Lung (tissue), 12 donors: Measurements from ENCODE around the gene MAP3K12. TPM values are rescaled to one million over a fixed set of nuclear protein-coding genes. Genes with fewer than 3 reads are reported as not detected.
"Not testable (repeated sequence)": the region's sequence is repeated elsewhere in the genome, so short reads cannot be mapped to it uniquely, and the experiment has no call there.

Experiments
- ATAC-seq: fragments of 200-7000 bp; cut with Tn5 transposase; one replicate; pipeline ENCODE4 v1.9.1; 2020; ENCODE audit warnings: moderate number of reproducible peaks; ENCODE audit not compliant: insufficient read depth, low FRiP score
- DNase-seq, 3 donors: peaks; one replicate each; pipeline ENCODE4 v3.0.0-alpha.2; 2013 to 2017
- H3K27ac ChIP-seq, 2 donors: one replicate each; pipeline ENCODE4 v1.5.1; 2013; ENCODE audit warnings: mild to moderate bottlenecking in 2 of 2, moderate library complexity in 2 of 2, control low read depth in 1 of 2, inconsistent platforms in 1 of 2, low read depth in 1 of 2, low read length in 1 of 2
- H3K27me3 ChIP-seq, 3 donors: one replicate each; pipeline ENCODE4 v1.5.1; 2013; ENCODE audit warnings: low read length in 2 of 3; ENCODE audit not compliant: control insufficient read depth in 3 of 3, insufficient read depth in 3 of 3
- H3K36me3 ChIP-seq, 4 donors: one replicate each; pipeline ENCODE4 v1.5.1; 2013; ENCODE audit warnings: low read length in 4 of 4, mild to moderate bottlenecking in 1 of 4, moderate library complexity in 1 of 4; ENCODE audit not compliant: control insufficient read depth in 4 of 4, insufficient read depth in 4 of 4
- H3K4me1 ChIP-seq, 5 donors: one replicate each; pipeline ENCODE4 v1.5.1; 2013; ENCODE audit warnings: low read length in 5 of 5, mild to moderate bottlenecking in 2 of 5, moderate library complexity in 1 of 5; ENCODE audit not compliant: control insufficient read depth in 5 of 5, insufficient read depth in 5 of 5
- H3K4me3 ChIP-seq: one replicate; pipeline ENCODE4 v1.5.1; 2013; ENCODE audit warnings: mild to moderate bottlenecking, control low read depth, moderate library complexity
- H3K9ac ChIP-seq, 2 donors: one replicate each; pipeline ENCODE4 v1.5.1; 2013; ENCODE audit warnings: low read length in 2 of 2, control low read depth in 1 of 2; ENCODE audit not compliant: insufficient read depth in 1 of 2
- H3K9me3 ChIP-seq, 4 donors: one replicate each; pipeline ENCODE4 v1.5.1; 2013; ENCODE audit warnings: low read length in 3 of 4, mild to moderate bottlenecking in 1 of 4, moderate library complexity in 1 of 4; ENCODE audit not compliant: control insufficient read depth in 4 of 4, insufficient read depth in 3 of 4
- WGBS, 2 donors: extraction: QIAGEN DNeasy Blood & Tissue Kit; methylation state at CpG; one replicate each; pipeline ENCODE4 v1.1.7; 2013; 5-methylcytosine and 5-hydroxymethylcytosine counted together
- polyA plus RNA-seq, 2 donors: library from polyadenylated mRNA; stranded (reverse); fragments of 200-250 nt; gene quantifications; one replicate each; pipeline ENCODE4 v1.2.1, GENCODE V29; 2013
- total RNA-seq, 2 donors: library from RNA; depleted of rRNA in 1 of 2; stranded (reverse); fragments of >200 nt in 1 of 2; gene quantifications; one replicate each; pipeline ENCODE4 v1.2.1, GENCODE V29; 2014 to 2021
- TF ChIP-seq, protein P1 (sequence below): IDR thresholded peaks from 2 replicates; pipeline ENCODE4 v1.5.1; 2012; ENCODE audit warnings: mild to moderate bottlenecking; ENCODE audit errors: control extremely low read depth, extremely low read depth
- donor health status: control.
- donor health status: control.
- donor health status: Bipolar disorder and iron deficiency.
- donor health status: healthy.
- donor health status: DM: yes; HTN: yes; CAD: no.

The MAP3K12 gene
- total and polyA plus RNA-seq, 4 donors: 13.4 to 25.4 (median 20.1) TPM

DNA sequence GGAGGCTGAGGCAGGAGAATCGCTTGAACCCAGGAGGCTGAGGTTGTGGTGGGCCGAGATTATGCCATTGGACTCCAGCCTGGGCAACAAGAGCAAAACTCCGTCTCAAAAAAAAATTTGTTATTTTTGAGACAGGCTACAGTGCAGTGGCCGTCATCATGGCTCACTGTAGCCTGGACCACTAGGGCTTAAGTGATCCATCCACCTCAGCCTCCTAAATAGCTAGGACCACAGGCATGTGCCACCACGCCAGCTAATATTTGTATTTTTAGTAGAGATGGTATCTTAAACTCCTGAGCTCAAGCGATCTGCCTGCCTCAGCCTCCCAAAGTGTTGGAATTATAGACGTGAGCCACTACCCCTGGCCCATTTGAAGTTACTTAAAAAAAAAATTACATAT is 48.3 kb downstream of the MAP3K12 start:
- H3K9me3 ChIP-seq: no peaks in the 10 kb centered on the region
- TF ChIP-seq, protein P1, sequence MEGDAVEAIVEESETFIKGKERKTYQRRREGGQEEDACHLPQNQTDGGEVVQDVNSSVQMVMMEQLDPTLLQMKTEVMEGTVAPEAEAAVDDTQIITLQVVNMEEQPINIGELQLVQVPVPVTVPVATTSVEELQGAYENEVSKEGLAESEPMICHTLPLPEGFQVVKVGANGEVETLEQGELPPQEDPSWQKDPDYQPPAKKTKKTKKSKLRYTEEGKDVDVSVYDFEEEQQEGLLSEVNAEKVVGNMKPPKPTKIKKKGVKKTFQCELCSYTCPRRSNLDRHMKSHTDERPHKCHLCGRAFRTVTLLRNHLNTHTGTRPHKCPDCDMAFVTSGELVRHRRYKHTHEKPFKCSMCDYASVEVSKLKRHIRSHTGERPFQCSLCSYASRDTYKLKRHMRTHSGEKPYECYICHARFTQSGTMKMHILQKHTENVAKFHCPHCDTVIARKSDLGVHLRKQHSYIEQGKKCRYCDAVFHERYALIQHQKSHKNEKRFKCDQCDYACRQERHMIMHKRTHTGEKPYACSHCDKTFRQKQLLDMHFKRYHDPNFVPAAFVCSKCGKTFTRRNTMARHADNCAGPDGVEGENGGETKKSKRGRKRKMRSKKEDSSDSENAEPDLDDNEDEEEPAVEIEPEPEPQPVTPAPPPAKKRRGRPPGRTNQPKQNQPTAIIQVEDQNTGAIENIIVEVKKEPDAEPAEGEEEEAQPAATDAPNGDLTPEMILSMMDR: no peak
- no peak for DNase-seq
- H3K27ac ChIP-seq: no peak overlapping the region
- no peak overlapping the region for H3K9ac ChIP-seq
- WGBS, 2 donors: 93 to 96% methylated on average over 7 of the region's 7 CpGs
- no peak for ATAC-seq
- H3K36me3 ChIP-seq: peaks cover 13 to 22% (median 17%) of the 10 kb centered on the region in 4 donors
- peaks cover 0 to 17% (median 12%) of the 10 kb centered on the region in 5 donors for H3K4me1 ChIP-seq
- H3K27me3 ChIP-seq: no peaks in the 10 kb centered on the region
- no peak overlapping the region for H3K4me3 ChIP-seq

DNA sequence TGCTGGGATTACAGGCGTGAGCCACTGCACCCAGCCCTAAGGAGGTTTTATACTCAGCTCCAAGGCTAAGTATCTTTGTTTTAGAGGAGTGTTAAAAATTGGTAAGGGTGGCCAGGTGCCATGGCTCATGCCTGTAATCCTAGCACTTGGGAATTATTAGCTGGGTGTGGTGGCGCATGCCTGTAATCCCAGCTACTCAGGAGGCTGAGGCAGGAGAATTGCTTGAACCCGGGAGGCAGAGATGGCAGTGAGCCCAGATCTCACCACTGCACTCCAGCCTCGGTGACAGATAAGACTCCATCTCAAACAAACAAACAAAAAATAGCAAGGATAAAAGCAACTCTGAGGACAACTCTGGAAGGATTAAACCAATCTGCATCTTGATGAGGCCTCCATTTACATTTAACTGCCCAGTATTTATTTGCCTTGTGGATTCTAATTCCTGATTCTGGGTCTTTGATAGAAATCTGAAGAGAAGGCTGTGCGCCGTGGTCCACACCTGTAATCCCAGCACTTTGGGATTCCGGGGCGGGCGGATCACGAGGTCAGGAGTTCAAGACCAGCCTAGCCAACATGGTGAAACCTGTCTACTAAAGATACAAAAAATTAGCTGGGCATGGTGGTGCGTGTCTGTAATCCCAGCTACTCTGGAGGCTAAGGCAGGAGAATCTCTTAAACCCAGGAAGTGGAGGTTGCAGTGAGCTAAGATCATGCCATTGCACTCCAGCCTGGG is 54.5 kb downstream of the MAP3K12 start:
- not testable (repeated sequence) for H3K9me3 ChIP-seq, DNase-seq, H3K27me3 ChIP-seq, H3K9ac ChIP-seq, H3K4me3 ChIP-seq, ATAC-seq
- 86 to 94% methylated on average over 11 of the region's 11 CpGs for WGBS, 2 donors
- peaks cover 3 to 16% (median 6%) of the 10 kb centered on the region in 4 donors for H3K36me3 ChIP-seq
- H3K4me1 ChIP-seq: peaks cover 4 to 12% (median 4%) of the 10 kb centered on the region in 5 donors
- peak overlapping the region in 1 of 2 donors; percentile 22 for H3K27ac ChIP-seq

DNA sequence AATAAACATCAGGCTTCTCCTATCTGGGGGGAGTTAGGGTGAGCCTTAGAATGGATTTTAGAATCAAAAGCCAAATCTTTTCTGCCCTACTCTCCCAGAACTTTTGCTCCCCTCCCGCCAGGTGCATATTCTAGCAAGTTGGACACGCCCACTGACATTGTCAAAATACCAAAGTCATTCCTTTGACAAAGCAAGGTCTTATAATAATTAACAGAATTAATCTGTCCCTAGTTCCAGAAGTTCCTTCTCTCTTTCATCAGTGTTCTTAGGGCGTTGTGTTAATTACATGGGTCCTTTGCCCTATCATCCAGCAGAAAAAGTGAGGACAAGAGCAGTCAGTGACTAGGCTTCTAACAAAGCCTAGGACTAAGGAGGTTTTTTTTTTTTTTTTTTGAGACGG is 55.3 kb downstream of the MAP3K12 start:
- ATAC-seq (no peak), DNase-seq (no peak)
- H3K36me3 ChIP-seq: peaks cover 3 to 16% (median 6%) of the 10 kb centered on the region in 4 donors
- no peak overlapping the region for H3K9ac ChIP-seq
- peaks cover 4 to 12% (median 4%) of the 10 kb centered on the region in 5 donors for H3K4me1 ChIP-seq
- no peak overlapping the region for H3K27ac ChIP-seq
- no peaks in the 10 kb centered on the region for H3K9me3 ChIP-seq
- 89 to 92% methylated on average over 4 of the region's 4 CpGs for WGBS, 2 donors
- no peak overlapping the region for H3K4me3 ChIP-seq
- H3K27me3 ChIP-seq: no peaks in the 10 kb centered on the region
- TF ChIP-seq, protein P1: no peak

DNA sequence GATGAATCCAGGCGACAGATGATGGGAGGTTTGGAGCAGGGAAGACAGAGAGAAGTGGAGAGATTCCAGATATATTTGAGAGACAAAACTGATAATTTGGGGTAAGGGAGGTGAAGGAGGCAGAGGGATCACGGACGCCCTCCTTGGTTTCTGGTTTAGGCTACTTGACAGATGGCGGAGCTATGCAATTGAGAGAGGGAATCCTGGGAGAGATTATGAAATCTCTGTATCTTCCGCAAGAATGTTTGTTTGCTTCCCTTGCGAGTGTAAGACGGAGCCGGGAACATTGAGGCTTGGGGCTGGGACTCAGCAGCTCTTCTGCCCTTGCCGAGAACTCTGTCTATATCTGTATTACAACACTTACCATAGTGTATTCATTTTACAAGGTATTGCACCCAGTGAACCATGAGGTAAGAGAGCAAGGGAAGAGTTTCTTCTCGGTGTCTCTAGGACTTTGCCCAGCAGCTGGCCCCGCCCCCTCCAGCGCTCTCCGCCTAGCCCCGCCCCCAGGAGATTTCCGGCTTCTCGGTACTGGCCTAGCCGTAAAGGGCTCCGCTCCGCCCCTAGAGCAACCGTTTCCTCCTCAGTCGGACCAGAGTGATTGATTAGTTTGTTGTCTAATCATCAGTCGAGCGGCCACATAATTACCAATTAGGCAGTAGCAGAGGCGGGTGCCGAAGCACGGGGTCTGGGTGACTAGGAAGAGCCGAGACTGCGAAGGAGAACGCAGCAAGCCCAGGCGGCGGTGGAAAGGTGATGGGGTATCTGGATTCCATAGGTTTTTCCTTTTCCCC is 58.0 kb downstream of the MAP3K12 start, which contains the start of gene PRR13:
TSS of gene PRR13 (plus strand) at position 695 of the 794 bp plus-strand sequence. CDS start 981 bp downstream, outside the sequence.
- H3K9me3 ChIP-seq: no peaks in the 10 kb centered on the region
- ATAC-seq (peak; percentile 98), DNase-seq (peak; percentile 99 to 100 (median 99))
- H3K9ac ChIP-seq: peak within 1 kb of the TSS; percentile 53 to 94
- TF ChIP-seq, protein P1: no peak
- 1% methylated on average over 31 of the region's 31 CpGs for WGBS, 2 donors
- H3K27ac ChIP-seq: peak within 1 kb of the TSS; percentile 91 to 95
- H3K27me3 ChIP-seq: no peaks in the 10 kb centered on the region
- H3K4me1 ChIP-seq: peaks cover 4 to 12% (median 4%) of the 10 kb centered on the region in 5 donors
- peak within 1 kb of the TSS; percentile 83 for H3K4me3 ChIP-seq
- peaks cover 0 to 11% (median 3%) of the 10 kb centered on the region in 4 donors for H3K36me3 ChIP-seq

DNA sequence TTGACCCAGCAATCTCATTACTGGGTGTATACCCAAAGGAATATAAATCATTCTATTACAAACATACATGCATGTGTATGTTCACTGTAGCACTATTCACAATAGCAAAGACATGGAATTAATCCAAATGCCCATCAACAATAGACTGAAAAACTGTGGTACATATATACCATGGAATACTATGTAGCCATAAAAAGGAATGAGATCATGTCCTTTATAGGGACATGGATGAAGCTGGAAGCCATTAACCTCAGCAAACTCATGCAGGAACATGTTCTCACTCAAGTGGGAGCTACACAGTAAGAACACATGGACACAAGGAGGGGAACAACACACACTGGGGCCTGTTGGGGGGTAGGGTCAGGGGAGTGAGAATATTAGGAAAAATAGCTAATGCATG is 59.7 kb downstream of the MAP3K12 start:
- ATAC-seq: not testable (repeated sequence)

DNA sequence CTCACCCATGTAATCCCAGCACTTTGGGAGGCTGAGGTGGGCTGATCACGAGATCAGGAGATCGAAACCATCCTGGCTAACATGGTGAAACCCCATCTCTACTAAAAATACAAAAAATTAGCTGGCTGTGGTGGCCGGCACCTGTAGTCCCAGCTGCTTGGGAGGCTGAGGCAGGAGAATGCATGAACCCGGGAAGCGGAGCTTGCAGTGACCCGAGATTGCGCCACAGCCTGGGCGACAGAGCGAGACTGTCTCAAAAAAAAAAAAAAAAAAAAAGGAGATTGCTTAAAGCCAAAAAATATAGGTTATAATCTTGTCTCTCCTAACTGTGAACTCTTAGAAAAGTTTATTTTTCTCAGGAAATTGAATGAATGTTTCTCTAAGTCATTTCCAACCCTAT is 63.9 kb downstream of the MAP3K12 start:
- DNase-seq, ATAC-seq, H3K9ac ChIP-seq, H3K36me3 ChIP-seq, H3K27ac ChIP-seq, H3K4me1 ChIP-seq, H3K9me3 ChIP-seq, H3K4me3 ChIP-seq, H3K27me3 ChIP-seq: not testable (repeated sequence)
- 58 to 87% methylated on average over 9 of the region's 9 CpGs for WGBS, 2 donors

More for the DNA sequence above, 59.7 kb downstream of the MAP3K12 start:
- H3K9me3 ChIP-seq, H3K4me3 ChIP-seq, H3K27me3 ChIP-seq, H3K9ac ChIP-seq, DNase-seq, H3K36me3 ChIP-seq, H3K27ac ChIP-seq: not testable (repeated sequence)
- peaks cover 3 to 12% (median 4%) of the 10 kb centered on the region in 5 donors for H3K4me1 ChIP-seq
